GM12878 (cell line): ENCODE results near the gene MOK. TPM values are rescaled to one million over a fixed set of nuclear protein-coding genes. Genes with fewer than 3 reads are reported as not detected.

Source experiments
- ATAC-seq: fragments of 200-7000 bp; cut with Tn5 transposase; 3 replicates; pipeline ENCODE4 v1.9.1; 2020; ENCODE audit warnings: mild to moderate bottlenecking, moderate library complexity
- BruUV-seq: library from RNA; stranded (reverse); fragments of 400-500 nt; replicated peaks from 2 replicates; lab custom pipeline; 2021; lab: Mats Ljungman, UMichigan
- CTCF ChIA-PET: fragments of 300-600 bp; sonication (Branson Sonifier 250); formaldehyde crosslinking; extraction: SDS; loops from one replicate; lab custom pipeline; 2021; ENCODE audit warnings: inconsistent platforms; lab: Yijun Ruan, JAX
- POLR2A ChIA-PET: fragments of 350-600 bp; formaldehyde crosslinking; extraction: SDS; loops from one replicate; lab custom pipeline; 2021; ENCODE audit warnings: inconsistent platforms; lab: Charles Lee
- RAD21 ChIA-PET: fragments of 300-600 bp; sonication (Branson Sonifier 250); formaldehyde crosslinking; loops from one replicate; lab custom pipeline; 2023; ENCODE audit warnings: antibody characterized with exemption; ENCODE audit not compliant: unreplicated experiment; lab: Charles Lee
- SMC1A ChIA-PET: fragments of 300-600 bp; sonication (Branson Sonifier 250); formaldehyde crosslinking; loops from one replicate; lab custom pipeline; 2023; ENCODE audit not compliant: unreplicated experiment, uncharacterized antibody; lab: Charles Lee
- DNase-seq: peaks from one replicate; pipeline ENCODE4 v3.0.0-alpha.2; 2011; ENCODE audit warnings: low read depth, low spot score
- FAIRE-seq: peaks from 3 replicates; lab custom pipeline; 2011; peaks lifted over from hg19 to GRCh38; lab: Jason Lieb, UNC
- H2AFZ ChIP-seq: 2 replicates; pipeline ENCODE4 v1.6.0; 2011; ENCODE audit warnings: low read depth, low read length, control low read depth; ENCODE audit not compliant: control insufficient read depth
- H3K27ac ChIP-seq: 2 replicates; pipeline ENCODE4 v1.5.1; 2011; ENCODE audit warnings: control low read depth; ENCODE audit not compliant: control insufficient read depth, insufficient read depth
- H3K27me3 ChIP-seq, 2 experiments: replicated peaks in 1 of 2; 2 replicates each; pipeline versions ENCODE4 v1.6.0 to v1.6.1; 2011; ENCODE audit warnings: low read length in 1 of 2; ENCODE audit not compliant: control insufficient read depth in 2 of 2, insufficient read depth in 2 of 2
- H3K36me3 ChIP-seq, 2 experiments: 2 replicates each; pipeline ENCODE4 v1.5.1; 2011; ENCODE audit warnings: low read length in 1 of 2; ENCODE audit not compliant: control insufficient read depth in 2 of 2, insufficient read depth in 2 of 2
- H3K4me1 ChIP-seq: 2 replicates; pipeline ENCODE4 v1.6.1; 2011; ENCODE audit warnings: mild to moderate bottlenecking, low read length, moderate library complexity, mixed read lengths; ENCODE audit not compliant: control insufficient read depth, insufficient read depth
- H3K4me2 ChIP-seq: 2 replicates; pipeline ENCODE4 v1.6.0; 2011; ENCODE audit warnings: control low read depth; ENCODE audit not compliant: control insufficient read depth, insufficient read depth
- H3K4me3 ChIP-seq: fragments of 200-600 bp; sonication (generic); 2 replicates; pipeline ENCODE4 v1.5.1; 2016
- H3K79me2 ChIP-seq: 2 replicates; pipeline ENCODE4 v1.6.0; 2011; ENCODE audit warnings: low read length; ENCODE audit not compliant: control insufficient read depth, insufficient read depth
- H3K9ac ChIP-seq: 2 replicates; pipeline ENCODE4 v1.8.0; 2011; ENCODE audit warnings: low read length, control low read depth, mixed read lengths; ENCODE audit not compliant: control insufficient read depth, insufficient read depth
- H3K9me3 ChIP-seq: replicated peaks from 3 replicates; pipeline ENCODE4 v1.5.1; 2011; ENCODE audit warnings: mild to moderate bottlenecking, low read length; ENCODE audit not compliant: control insufficient read depth, insufficient read depth
- H4K20me1 ChIP-seq: 2 replicates; pipeline ENCODE4 v1.6.0; 2011; ENCODE audit not compliant: control insufficient read depth, insufficient read depth
- CREB1 ChIP-seq: IDR thresholded peaks from 2 replicates; pipeline ENCODE4 v1.6.1; 2012; ENCODE audit warnings: low read depth, mild to moderate bottlenecking, inconsistent platforms
- SIN3A ChIP-seq: IDR thresholded peaks from 2 replicates; pipeline ENCODE4 v1.6.1; 2012; ENCODE audit warnings: low read depth, low read length, improper control_type of control experiment
- SMC3 ChIP-seq: IDR thresholded peaks from 2 replicates; pipeline ENCODE4 v1.6.1; 2011; ENCODE audit warnings: low read length, improper control_type of control experiment, borderline replicate concordance
- SPI1 ChIP-seq: IDR thresholded peaks from 2 replicates; pipeline ENCODE4 v1.6.1; 2011; ENCODE audit warnings: low read depth, mild to moderate bottlenecking, low read length, moderate library complexity, borderline replicate concordance; ENCODE audit not compliant: insufficient read depth
- TCF12 ChIP-seq: IDR thresholded peaks from 2 replicates; pipeline ENCODE4 v1.6.1; 2011; ENCODE audit warnings: low read depth, mild to moderate bottlenecking, low read length
- WRNIP1 ChIP-seq: IDR thresholded peaks from 2 replicates; pipeline ENCODE4 v1.6.1; 2011; ENCODE audit warnings: low read depth, low read length, improper control_type of control experiment, borderline replicate concordance
- ZBED1 ChIP-seq: IDR thresholded peaks from 2 replicates; pipeline ENCODE4 v1.6.1; 2016; ENCODE audit warnings: borderline replicate concordance
- WGBS: methylation state at CpG from one replicate; pipeline ENCODE4 v1.1.6; 2016; ENCODE audit warnings: low lambda C conversion rate; ENCODE audit not compliant: insufficient replicate concordance, insufficient coverage; ENCODE audit errors: missing lambda C conversion rate; 5-methylcytosine and 5-hydroxymethylcytosine counted together
- in situ Hi-C: fragments of 300-500 bp; cut with MboI; formaldehyde crosslinking; loops from 9 replicates; pipeline ENCODE4 v1.14.3; 2018; ENCODE audit warnings: mixed read lengths
- intact Hi-C: fragments of 100-400 bp; cut with micrococcal nuclease; formaldehyde crosslinking; loops from one replicate; pipeline ENCODE4 v1.14.2; 2022; ENCODE audit not compliant: unreplicated experiment
- polyA plus RNA-seq, 11 experiments: library from polyadenylated mRNA; depleted of rRNA in 4 of 11; unstranded in 6 of 11; stranded (reverse) in 5 of 11; fragments of >200 nt; fragmentation: Nextera tagmentation in 4 of 11; fragmentation: Illumina TruSeq in 1 of 11; extraction: Ambion mirVana in 4 of 11; extraction: Trizol in 1 of 11; gene quantifications; 1 replicate in 1 of 11; 2 replicates in 10 of 11; pipeline versions ENCODE4 v1.2.1 to v1.2.3, GENCODE V29; 2011 to 2016; ENCODE audit warnings: inconsistent platforms in 2 of 11, missing spikeins in 2 of 11, low read depth in 1 of 11
- total RNA-seq, 4 experiments: library from RNA; depleted of rRNA in 3 of 4; stranded (reverse); fragments of >200 nt in 3 of 4; fragmentation: Illumina TruSeq in 1 of 4; extraction: Trizol in 1 of 4; gene quantifications; 2 replicates each; pipeline versions ENCODE4 v1.2.1 to v1.2.3, GENCODE V29; 2013 to 2021
- TF ChIP-seq, protein P1 (sequence below): IDR thresholded peaks from 2 replicates; pipeline ENCODE4 v1.6.1; 2011; ENCODE audit warnings: low read depth, mild to moderate bottlenecking, low read length, moderate library complexity, borderline replicate concordance; ENCODE audit errors: extremely low read depth
- TF ChIP-seq, protein P2 (sequence below): fragments of 450-650 bp; IDR thresholded peaks from 2 replicates; pipeline ENCODE4 v1.6.1; 2016; ENCODE audit warnings: mild to moderate bottlenecking, moderate library complexity, borderline replicate concordance
- TF ChIP-seq, protein P3 (sequence below): fragments of 150-350 bp; IDR thresholded peaks from 2 replicates; pipeline ENCODE4 v1.6.1; 2014; ENCODE audit warnings: mild to moderate bottlenecking, low read depth, low read length

The MOK gene
- total and polyA plus RNA-seq, 10 of the 15 experiments (the other 5 are each of a cell fraction or from before 2014, with no cell fraction given) = 0.10 to 3.0 (median 1.4) TPM

DNA sequence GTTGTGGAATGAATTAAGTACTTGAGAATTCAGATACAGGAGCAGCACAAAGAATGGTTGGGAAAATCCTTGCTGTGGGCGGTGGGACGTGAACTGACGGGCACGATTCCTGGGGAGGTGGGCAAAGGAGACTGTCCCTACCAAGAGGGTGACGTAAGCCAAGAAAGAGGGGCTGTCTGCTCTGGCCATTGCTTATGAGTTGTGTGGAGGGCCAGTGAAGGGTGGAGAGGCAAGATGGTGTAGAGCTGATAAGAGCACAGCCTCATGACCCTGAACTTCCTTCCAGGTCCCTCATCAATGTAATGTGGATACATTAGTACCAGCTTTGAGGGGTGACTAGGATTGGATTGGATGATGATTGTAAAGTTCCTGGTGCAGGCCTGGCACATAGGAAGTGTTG lies 115.1 kb downstream of the MOK start:
- CTCF ChIA-PET = no interaction called here
- H3K79me2 ChIP-seq = peaks cover 25% of the 10 kb centered on the region

More for the DNA sequence above, 115.1 kb downstream of the MOK start:
- no peak for FAIRE-seq
- ChIA-PET SMC1A (no interaction called here), RAD21 (interaction anchor here (0.7 kb wide), 1 partner anchor 144 kb away, joined by 3 read pairs; no protein-coding TSS in a partner anchor), POLR2A (interaction anchor here (0.5 to 0.7 kb wide), 2 partner anchors 23 to 168 kb away, joined by 3 to 5 read pairs; no protein-coding TSS in a partner anchor)
- Histone ChIP-seq H3K4me1 (peaks cover 15% of the 10 kb centered on the region), H3K9ac (no peak overlapping the region), H3K4me3 (no peak overlapping the region), H3K4me2 (no peak overlapping the region), H3K36me3 (peaks cover 0 to 2% of the 10 kb centered on the region in 2 experiments; a peak in 2 of 4 replicates), H3K27me3 (no peaks in the 10 kb centered on the region), H4K20me1 (no peaks in the 10 kb centered on the region), H3K27ac (no peak overlapping the region), H2AFZ (no peak overlapping the region), H3K9me3 (no peaks in the 10 kb centered on the region; the same call in 2 of the 3 replicates)
- ATAC-seq = no peak
- no peak for TF ChIP-seq ZBED1
- TF ChIP-seq, protein P1, sequence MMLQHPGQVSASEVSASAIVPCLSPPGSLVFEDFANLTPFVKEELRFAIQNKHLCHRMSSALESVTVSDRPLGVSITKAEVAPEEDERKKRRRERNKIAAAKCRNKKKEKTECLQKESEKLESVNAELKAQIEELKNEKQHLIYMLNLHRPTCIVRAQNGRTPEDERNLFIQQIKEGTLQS = no peak
- no peak for TF ChIP-seq CREB1
- TF ChIP-seq SMC3 = no peak
- no peak for TF ChIP-seq TCF12
- no peak for TF ChIP-seq WRNIP1
- no peak for TF ChIP-seq SPI1
- TF ChIP-seq, protein P2, sequence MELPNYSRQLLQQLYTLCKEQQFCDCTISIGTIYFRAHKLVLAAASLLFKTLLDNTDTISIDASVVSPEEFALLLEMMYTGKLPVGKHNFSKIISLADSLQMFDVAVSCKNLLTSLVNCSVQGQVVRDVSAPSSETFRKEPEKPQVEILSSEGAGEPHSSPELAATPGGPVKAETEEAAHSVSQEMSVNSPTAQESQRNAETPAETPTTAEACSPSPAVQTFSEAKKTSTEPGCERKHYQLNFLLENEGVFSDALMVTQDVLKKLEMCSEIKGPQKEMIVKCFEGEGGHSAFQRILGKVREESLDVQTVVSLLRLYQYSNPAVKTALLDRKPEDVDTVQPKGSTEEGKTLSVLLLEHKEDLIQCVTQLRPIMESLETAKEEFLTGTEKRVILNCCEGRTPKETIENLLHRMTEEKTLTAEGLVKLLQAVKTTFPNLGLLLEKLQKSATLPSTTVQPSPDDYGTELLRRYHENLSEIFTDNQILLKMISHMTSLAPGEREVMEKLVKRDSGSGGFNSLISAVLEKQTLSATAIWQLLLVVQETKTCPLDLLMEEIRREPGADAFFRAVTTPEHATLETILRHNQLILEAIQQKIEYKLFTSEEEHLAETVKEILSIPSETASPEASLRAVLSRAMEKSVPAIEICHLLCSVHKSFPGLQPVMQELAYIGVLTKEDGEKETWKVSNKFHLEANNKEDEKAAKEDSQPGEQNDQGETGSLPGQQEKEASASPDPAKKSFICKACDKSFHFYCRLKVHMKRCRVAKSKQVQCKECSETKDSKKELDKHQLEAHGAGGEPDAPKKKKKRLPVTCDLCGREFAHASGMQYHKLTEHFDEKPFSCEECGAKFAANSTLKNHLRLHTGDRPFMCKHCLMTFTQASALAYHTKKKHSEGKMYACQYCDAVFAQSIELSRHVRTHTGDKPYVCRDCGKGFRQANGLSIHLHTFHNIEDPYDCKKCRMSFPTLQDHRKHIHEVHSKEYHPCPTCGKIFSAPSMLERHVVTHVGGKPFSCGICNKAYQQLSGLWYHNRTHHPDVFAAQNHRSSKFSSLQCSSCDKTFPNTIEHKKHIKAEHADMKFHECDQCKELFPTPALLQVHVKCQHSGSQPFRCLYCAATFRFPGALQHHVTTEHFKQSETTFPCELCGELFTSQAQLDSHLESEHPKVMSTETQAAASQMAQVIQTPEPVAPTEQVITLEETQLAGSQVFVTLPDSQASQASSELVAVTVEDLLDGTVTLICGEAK = no peak
- TF ChIP-seq, protein P3, sequence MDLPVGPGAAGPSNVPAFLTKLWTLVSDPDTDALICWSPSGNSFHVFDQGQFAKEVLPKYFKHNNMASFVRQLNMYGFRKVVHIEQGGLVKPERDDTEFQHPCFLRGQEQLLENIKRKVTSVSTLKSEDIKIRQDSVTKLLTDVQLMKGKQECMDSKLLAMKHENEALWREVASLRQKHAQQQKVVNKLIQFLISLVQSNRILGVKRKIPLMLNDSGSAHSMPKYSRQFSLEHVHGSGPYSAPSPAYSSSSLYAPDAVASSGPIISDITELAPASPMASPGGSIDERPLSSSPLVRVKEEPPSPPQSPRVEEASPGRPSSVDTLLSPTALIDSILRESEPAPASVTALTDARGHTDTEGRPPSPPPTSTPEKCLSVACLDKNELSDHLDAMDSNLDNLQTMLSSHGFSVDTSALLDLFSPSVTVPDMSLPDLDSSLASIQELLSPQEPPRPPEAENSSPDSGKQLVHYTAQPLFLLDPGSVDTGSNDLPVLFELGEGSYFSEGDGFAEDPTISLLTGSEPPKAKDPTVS = no peak
- TF ChIP-seq SIN3A = no peak
- in situ Hi-C loops (no loop called here), intact Hi-C loops (no loop called here)
- WGBS = 96% methylated on average over 5 of the region's 5 CpGs
- DNase-seq = no peak
- BruUV-seq = no TSS peak
